Nephron (organoid): Measurements from ENCODE around the gene TMEM214.

Experiments used
- H3K27ac Mint-ChIP-seq, 3 experiments: 2 replicates each; pipeline ENCODE4 v1.8.0; 2020; ENCODE audit warnings: mixed read lengths in 3 of 3, mild to moderate bottlenecking in 2 of 3, moderate library complexity in 1 of 3
- H3K27me3 Mint-ChIP-seq: 2 replicates; pipeline ENCODE4 v1.8.0; 2021; ENCODE audit warnings: low read depth, mild to moderate bottlenecking, moderate library complexity, mixed read lengths
- H3K36me3 Mint-ChIP-seq: 2 replicates; pipeline ENCODE4 v1.8.0; 2020; ENCODE audit warnings: low read depth, mixed read lengths
- H3K4me1 Mint-ChIP-seq: 2 replicates; pipeline ENCODE4 v1.8.0; 2020; ENCODE audit warnings: mixed read lengths
- H3K4me3 Mint-ChIP-seq, 3 experiments: 2 replicates each; pipeline ENCODE4 v1.8.0; 2020; ENCODE audit warnings: mild to moderate bottlenecking in 3 of 3, mixed read lengths in 3 of 3, moderate library complexity in 2 of 3
- H3K9me3 Mint-ChIP-seq: 2 replicates; pipeline ENCODE4 v1.8.0; 2020; ENCODE audit warnings: mixed read lengths
- TF ChIP-seq, protein P1 (sequence below), 3 experiments: fragments of 200-600 bp; sonication (generic); IDR thresholded peaks; one replicate each; pipeline ENCODE4 v1.5.0; 2021; ENCODE audit warnings: antibody characterized with exemption in 3 of 3; ENCODE audit not compliant: unreplicated experiment in 3 of 3

The TMEM214 gene

DNA sequence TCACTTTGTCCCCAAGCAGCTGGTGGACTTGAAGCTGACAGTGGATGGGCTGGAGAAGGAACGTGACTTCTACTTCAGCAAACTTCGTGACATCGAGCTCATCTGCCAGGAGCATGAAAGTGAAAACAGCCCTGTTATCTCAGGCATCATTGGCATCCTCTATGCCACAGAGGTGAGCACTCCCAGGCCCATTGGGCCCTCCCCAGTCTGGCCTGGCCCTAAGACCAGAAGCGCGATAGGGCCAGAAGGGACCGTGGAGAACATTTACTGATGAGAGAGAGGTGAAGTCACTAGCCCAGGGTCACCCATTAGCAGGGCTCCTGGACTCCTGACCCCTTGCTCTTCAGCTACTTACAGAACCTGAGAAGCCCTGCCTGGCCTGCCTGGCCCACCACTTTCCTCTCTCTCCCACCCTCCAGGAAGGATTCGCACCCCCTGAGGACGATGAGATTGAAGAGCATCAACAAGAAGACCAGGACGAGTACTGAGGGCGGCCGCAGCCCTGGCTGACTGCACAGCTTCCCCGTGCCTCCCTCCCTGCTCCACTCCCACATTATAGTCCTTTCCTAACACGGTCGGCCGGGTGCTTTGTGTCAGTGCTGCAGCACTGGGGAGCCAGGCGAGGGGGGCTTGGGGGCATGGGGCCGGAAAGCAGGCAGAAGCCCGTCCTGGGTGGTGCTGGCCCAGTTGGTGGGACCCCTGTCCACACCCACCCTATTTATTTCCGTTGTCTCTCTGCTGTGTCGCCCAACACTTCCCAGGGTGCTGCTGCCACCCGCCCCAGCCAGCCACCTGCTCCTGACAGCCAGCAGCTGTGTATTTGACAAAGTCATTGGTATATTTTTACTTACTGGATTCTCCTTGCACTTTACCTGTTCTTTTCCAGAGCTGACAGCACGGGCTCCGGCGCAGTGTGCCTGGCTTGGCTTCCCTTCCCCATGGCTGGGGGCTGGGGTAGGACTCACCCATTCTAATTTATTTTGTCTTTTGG, 6.6 kb upstream of the TMEM214 start:
- peaks cover 25% of the 10 kb centered on the region for H3K36me3 Mint-ChIP-seq
- H3K27me3 Mint-ChIP-seq = no peaks in the 10 kb centered on the region
- no peak overlapping the region for H3K27ac Mint-ChIP-seq
- H3K9me3 Mint-ChIP-seq = no peaks in the 10 kb centered on the region
- H3K4me3 Mint-ChIP-seq = no peak overlapping the region
- peaks cover 17% of the 10 kb centered on the region for H3K4me1 Mint-ChIP-seq
- TF ChIP-seq, protein P1, sequence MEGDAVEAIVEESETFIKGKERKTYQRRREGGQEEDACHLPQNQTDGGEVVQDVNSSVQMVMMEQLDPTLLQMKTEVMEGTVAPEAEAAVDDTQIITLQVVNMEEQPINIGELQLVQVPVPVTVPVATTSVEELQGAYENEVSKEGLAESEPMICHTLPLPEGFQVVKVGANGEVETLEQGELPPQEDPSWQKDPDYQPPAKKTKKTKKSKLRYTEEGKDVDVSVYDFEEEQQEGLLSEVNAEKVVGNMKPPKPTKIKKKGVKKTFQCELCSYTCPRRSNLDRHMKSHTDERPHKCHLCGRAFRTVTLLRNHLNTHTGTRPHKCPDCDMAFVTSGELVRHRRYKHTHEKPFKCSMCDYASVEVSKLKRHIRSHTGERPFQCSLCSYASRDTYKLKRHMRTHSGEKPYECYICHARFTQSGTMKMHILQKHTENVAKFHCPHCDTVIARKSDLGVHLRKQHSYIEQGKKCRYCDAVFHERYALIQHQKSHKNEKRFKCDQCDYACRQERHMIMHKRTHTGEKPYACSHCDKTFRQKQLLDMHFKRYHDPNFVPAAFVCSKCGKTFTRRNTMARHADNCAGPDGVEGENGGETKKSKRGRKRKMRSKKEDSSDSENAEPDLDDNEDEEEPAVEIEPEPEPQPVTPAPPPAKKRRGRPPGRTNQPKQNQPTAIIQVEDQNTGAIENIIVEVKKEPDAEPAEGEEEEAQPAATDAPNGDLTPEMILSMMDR (IDR thresholded peaks at IDR 0.05; ENCODE audit: unreplicated experiment in 3 of 3) = no peak

DNA sequence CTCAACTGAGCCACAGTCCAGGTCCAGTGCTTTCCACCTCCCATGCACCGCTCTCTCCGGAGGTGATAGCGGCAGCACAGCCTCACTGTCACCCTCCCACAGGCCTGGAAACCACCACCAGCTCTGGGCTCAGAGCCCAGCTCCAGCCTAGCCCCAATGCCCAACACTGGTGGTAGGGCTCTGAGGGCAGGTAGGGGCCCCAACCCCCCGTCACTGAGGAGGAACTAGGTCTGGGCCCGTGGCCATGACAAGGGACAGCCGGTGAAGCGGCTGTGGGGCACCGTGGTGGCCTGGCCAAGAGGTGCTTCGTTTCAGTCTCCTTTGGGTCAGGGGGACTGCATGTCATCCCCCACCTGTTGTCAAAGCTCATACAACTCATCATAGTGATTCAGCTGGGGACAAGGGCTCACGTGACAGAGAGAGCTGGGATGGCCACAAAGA, 5.5 kb upstream of the TMEM214 start:
- Mint-ChIP-seq H3K9me3 (no peaks in the 10 kb centered on the region), H3K4me1 (peaks cover 13% of the 10 kb centered on the region), H3K27me3 (no peaks in the 10 kb centered on the region), H3K4me3 (no peak overlapping the region), H3K36me3 (peaks cover 25% of the 10 kb centered on the region), H3K27ac (no peak overlapping the region)
- TF ChIP-seq, protein P1 (IDR thresholded peaks at IDR 0.05; ENCODE audit: unreplicated experiment in 3 of 3) = no peak

DNA sequence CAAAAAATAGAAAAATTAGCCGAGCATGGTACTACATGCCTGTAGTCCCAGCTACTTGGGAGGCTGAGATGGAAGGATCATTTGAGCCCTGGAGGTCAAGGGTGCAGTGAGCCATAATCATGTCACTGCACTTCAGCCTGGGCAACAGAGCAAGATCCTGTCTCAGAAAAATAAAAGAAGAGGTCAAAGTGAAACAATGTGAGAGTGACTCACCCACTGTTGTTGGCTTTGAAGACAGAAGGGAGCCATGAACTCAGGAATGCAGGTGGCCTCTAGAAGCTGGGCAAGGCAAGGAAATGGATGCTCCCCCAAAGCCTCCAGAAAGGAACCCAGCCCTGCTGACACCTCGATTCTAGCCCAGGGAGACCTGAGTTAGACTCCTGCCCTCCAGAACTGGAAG, 3.7 kb upstream of the TMEM214 start:
- Mint-ChIP-seq H3K36me3 (peaks cover 23% of the 10 kb centered on the region), H3K4me3 (peak overlapping the region in 1 of 3 experiments; percentile 88), H3K4me1 (peaks cover 23% of the 10 kb centered on the region), H3K27me3 (no peaks in the 10 kb centered on the region), H3K27ac (no peak overlapping the region), H3K9me3 (no peaks in the 10 kb centered on the region)
- TF ChIP-seq, protein P1 (IDR thresholded peaks at IDR 0.05; ENCODE audit: unreplicated experiment in 3 of 3) = no peak

DNA sequence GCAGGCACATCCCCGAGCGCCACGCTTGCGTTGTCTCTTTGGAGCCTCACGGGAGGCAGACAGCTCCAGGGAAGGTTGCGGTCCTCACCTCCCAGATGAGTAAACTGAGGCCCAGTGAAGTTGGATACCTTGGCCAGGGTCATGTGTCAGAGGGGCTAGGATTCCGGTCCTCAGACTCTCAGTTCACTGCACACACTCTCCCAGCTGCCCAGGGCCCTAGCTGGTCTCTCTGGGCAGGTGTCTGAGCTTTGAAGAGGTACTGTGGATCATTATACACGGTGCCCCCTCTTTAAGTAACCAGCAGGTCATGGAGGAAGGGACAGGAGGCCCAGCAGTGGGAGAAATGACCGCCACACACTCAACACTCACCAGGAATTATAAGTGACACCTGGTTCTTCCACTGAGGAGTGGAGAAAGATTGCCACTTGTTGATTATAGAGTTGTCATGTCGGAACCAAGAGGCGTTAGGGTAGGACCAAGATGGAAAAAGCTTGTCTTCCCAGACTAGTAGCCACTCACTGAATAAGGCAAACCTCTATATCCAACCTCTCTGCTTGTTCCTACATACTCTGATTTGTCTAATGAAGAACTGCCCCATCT, 588 bp downstream of the TMEM214 start:
- no peaks in the 10 kb centered on the region for H3K27me3 Mint-ChIP-seq
- H3K27ac Mint-ChIP-seq = peak overlapping the region; percentile 31 to 76 (median 61)
- H3K4me3 Mint-ChIP-seq = peak overlapping the region; percentile 93 to 96 (median 95)
- TF ChIP-seq, protein P1 (IDR thresholded peaks at IDR 0.05; ENCODE audit: unreplicated experiment in 3 of 3) = no peak
- no peaks in the 10 kb centered on the region for H3K9me3 Mint-ChIP-seq
- H3K36me3 Mint-ChIP-seq = peaks cover 49% of the 10 kb centered on the region
- peaks cover 40% of the 10 kb centered on the region for H3K4me1 Mint-ChIP-seq

DNA sequence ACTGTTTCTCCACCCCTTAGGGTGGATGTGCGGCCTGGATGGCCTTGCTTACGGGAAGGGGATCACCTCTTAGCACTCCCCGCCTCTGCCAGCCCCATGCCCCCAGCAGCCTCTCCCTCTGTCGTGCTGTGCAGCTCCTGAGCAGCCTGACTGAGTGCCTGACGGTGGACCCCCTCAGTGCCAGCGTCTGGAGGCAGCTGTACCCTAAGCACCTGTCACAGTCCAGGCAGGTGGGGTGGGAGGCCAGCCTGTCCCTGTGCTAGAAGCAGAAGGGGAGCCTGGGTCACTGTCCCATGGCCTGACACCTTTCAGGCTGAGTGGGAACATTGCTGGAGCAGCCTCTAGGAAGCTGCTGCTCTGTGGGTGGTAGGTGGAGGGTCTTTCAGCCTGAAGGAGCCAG, 5.2 kb downstream of the TMEM214 start:
- Mint-ChIP-seq H3K4me3 (no peak overlapping the region), H3K27me3 (no peaks in the 10 kb centered on the region), H3K36me3 (peaks cover 67% of the 10 kb centered on the region), H3K27ac (no peak overlapping the region), H3K4me1 (peaks cover 51% of the 10 kb centered on the region), H3K9me3 (no peaks in the 10 kb centered on the region)
- TF ChIP-seq, protein P1 (IDR thresholded peaks at IDR 0.05; ENCODE audit: unreplicated experiment in 3 of 3) = no peak
